ENCODE data around the gene KAZALD1.
A peak's percentile ranks its signal among the peaks of the same experiment; 100 is the strongest.

KAZALD1 gene

GRCh38 chr10:101047268-101047667 is 14.5 kb upstream of the KAZALD1 start:
- TF ChIP-seq YY1 (IDR thresholded peaks at IDR 0.05; ENCODE audit: low read depth), result no peak
- no peak for TF ChIP-seq CREB1 (IDR thresholded peaks at IDR 0.05; ENCODE audit: low read depth)
- TF ChIP-seq FOXM1 (IDR thresholded peaks at IDR 0.05; ENCODE audit: borderline replicate concordance, low read depth), result no peak
- TF ChIP-seq TAF1 (IDR thresholded peaks at IDR 0.05; ENCODE audit: low read depth), result no peak
- TF ChIP-seq, protein P1, sequence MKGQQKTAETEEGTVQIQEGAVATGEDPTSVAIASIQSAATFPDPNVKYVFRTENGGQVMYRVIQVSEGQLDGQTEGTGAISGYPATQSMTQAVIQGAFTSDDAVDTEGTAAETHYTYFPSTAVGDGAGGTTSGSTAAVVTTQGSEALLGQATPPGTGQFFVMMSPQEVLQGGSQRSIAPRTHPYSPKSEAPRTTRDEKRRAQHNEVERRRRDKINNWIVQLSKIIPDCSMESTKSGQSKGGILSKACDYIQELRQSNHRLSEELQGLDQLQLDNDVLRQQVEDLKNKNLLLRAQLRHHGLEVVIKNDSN (IDR thresholded peaks at IDR 0.05), result no peak
- TF ChIP-seq, protein P2, sequence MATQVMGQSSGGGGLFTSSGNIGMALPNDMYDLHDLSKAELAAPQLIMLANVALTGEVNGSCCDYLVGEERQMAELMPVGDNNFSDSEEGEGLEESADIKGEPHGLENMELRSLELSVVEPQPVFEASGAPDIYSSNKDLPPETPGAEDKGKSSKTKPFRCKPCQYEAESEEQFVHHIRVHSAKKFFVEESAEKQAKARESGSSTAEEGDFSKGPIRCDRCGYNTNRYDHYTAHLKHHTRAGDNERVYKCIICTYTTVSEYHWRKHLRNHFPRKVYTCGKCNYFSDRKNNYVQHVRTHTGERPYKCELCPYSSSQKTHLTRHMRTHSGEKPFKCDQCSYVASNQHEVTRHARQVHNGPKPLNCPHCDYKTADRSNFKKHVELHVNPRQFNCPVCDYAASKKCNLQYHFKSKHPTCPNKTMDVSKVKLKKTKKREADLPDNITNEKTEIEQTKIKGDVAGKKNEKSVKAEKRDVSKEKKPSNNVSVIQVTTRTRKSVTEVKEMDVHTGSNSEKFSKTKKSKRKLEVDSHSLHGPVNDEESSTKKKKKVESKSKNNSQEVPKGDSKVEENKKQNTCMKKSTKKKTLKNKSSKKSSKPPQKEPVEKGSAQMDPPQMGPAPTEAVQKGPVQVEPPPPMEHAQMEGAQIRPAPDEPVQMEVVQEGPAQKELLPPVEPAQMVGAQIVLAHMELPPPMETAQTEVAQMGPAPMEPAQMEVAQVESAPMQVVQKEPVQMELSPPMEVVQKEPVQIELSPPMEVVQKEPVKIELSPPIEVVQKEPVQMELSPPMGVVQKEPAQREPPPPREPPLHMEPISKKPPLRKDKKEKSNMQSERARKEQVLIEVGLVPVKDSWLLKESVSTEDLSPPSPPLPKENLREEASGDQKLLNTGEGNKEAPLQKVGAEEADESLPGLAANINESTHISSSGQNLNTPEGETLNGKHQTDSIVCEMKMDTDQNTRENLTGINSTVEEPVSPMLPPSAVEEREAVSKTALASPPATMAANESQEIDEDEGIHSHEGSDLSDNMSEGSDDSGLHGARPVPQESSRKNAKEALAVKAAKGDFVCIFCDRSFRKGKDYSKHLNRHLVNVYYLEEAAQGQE (IDR thresholded peaks at IDR 0.05; ENCODE audit: low read depth), result no peak
- TF ChIP-seq MAX (IDR thresholded peaks at IDR 0.05), result no peak
- no peak for TF ChIP-seq EGR1 (IDR thresholded peaks at IDR 0.05)
- TF ChIP-seq EP300 (IDR thresholded peaks at IDR 0.05; ENCODE audit: borderline replicate concordance), result no peak
- TF ChIP-seq NFIC (IDR thresholded peaks at IDR 0.05), result no peak
- TF ChIP-seq RAD21 (IDR thresholded peaks at IDR 0.05; ENCODE audit: low read depth), result no peak
- no peak for TF ChIP-seq ZBTB7A (IDR thresholded peaks at IDR 0.05; ENCODE audit: low read depth)

DNA sequence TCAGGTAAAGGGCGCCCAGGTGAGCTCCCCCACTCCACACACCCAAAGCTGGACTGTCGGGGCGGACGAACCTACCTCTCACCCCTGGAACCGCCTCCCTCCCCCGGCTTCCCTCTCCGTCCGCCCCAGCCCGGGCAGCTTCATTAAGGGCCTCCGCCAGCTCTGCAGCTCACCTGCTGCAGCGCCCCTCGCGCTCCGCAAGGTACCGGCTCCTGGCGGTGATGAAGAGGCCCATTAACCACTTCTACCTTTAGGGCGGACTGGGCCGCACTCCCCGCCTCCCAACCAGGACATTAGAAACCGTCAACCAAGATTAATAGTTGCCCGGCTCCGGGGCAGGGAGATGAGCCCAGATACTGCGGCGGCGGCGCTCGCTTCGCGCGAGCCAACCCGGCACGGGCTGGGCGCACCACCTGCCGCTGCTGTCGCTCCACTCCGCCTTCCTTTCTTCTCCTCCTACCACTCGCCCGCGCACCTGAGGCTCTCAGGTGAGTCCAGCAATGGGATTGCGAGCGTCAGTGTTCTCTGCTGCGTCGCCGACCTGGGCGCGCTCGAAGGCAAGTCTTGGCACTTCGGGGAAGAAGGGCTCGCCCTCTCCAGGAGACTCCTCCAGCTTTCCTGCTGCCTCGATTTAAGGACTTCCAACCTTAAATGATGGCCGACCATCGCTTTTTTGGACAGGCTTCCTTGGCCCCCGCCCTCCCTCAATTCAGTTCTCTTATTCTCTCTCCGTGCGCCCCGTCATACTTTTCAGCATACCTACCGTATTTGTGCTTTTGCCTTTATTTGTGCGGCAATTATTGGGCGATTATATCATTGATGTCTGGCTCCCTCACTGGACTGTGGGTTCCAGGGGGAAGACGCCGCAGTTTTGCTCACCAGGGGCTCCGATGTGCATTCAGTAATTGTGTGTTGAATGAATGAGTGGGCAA is 13.6 kb upstream of the KAZALD1 start:
- TF ChIP-seq TAF1 (IDR thresholded peaks at IDR 0.05; ENCODE audit: low read depth) (no peak), EP300 (IDR thresholded peaks at IDR 0.05; ENCODE audit: borderline replicate concordance) (no peak), FOXM1 (IDR thresholded peaks at IDR 0.05; ENCODE audit: borderline replicate concordance, low read depth) (no peak), YY1 (IDR thresholded peaks at IDR 0.05; ENCODE audit: low read depth) (no peak), TCF12 (IDR thresholded peaks at IDR 0.05; ENCODE audit: low read depth) (no peak), MAX (IDR thresholded peaks at IDR 0.05) (no peak), NFIC (IDR thresholded peaks at IDR 0.05) (no peak)
- TF ChIP-seq, protein P2 (IDR thresholded peaks at IDR 0.05; ENCODE audit: low read depth), result no peak

DNA sequence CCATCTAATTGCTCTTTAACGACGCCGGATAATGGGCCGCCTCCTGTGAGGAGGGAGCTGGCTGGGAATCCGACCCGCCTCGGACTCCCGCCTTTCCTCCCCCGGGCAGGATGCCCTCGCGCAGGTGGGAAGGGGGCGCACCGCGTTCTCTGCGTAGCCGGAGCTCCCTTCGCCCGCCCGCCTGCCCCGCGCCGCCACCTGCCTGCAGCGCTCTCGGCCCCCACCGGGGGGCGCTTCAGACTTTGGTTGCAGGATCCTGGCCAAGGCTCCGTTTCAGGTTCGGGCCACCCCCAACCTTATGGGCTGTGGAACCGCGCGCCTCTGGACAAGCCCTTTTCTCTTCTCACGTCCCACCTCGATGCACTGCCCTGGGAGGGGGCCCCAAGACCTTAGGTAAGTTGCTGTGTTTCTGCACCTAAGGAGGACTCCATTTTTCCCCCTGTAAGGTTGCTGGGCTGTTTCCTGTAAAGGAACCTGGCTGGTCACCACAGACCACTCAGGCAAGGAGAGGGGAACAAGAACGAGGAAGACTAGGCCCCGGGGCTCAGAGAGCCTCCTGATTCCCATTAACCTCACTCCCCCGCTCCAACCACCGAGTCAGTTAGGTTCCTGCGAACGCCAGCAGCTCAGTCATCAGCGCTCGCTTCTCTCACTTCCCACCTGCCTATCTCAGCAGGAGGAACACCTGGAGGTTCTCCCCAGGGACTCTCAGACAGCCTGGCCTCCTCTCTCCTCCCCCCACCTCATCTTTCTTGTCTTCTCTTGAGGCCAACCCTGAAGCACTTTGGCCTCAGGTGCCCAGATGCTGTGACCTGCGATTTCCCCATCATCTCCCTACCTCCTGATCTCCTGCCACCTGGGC is 11.3 kb upstream of the KAZALD1 start:
- TF ChIP-seq CREB1 (IDR thresholded peaks at IDR 0.05; ENCODE audit: low read depth) (no peak), CEBPB (IDR thresholded peaks at IDR 0.05) (no peak), ZBTB7A (IDR thresholded peaks at IDR 0.05; ENCODE audit: low read depth) (peak; percentile 92), MAX (IDR thresholded peaks at IDR 0.05) (peak; percentile 75), RAD21 (IDR thresholded peaks at IDR 0.05; ENCODE audit: low read depth) (peak; percentile 71), EP300 (IDR thresholded peaks at IDR 0.05; ENCODE audit: borderline replicate concordance) (no peak), YY1 (IDR thresholded peaks at IDR 0.05; ENCODE audit: low read depth) (no peak), FOXM1 (IDR thresholded peaks at IDR 0.05; ENCODE audit: borderline replicate concordance, low read depth) (no peak), NFIC (IDR thresholded peaks at IDR 0.05) (peak; percentile 52; the same call in 1 of the 2 replicates), TCF12 (IDR thresholded peaks at IDR 0.05; ENCODE audit: low read depth) (no peak)
- TF ChIP-seq, protein P2 (IDR thresholded peaks at IDR 0.05; ENCODE audit: low read depth), result no peak

GRCh38 chr10:101052285-101052684 is 9.5 kb upstream of the KAZALD1 start:
- no peak for TF ChIP-seq RAD21 (IDR thresholded peaks at IDR 0.05; ENCODE audit: low read depth)
- no peak for TF ChIP-seq TAF1 (IDR thresholded peaks at IDR 0.05; ENCODE audit: low read depth)
- TF ChIP-seq MAX (IDR thresholded peaks at IDR 0.05), result no peak
- TF ChIP-seq YY1 (IDR thresholded peaks at IDR 0.05; ENCODE audit: low read depth), result no peak
- TF ChIP-seq EGR1 (IDR thresholded peaks at IDR 0.05), result no peak
- TF ChIP-seq NFIC (IDR thresholded peaks at IDR 0.05), result no peak
- TF ChIP-seq FOXM1 (IDR thresholded peaks at IDR 0.05; ENCODE audit: borderline replicate concordance, low read depth), result no peak
- no peak for TF ChIP-seq CREB1 (IDR thresholded peaks at IDR 0.05; ENCODE audit: low read depth)
- no peak for TF ChIP-seq EP300 (IDR thresholded peaks at IDR 0.05; ENCODE audit: borderline replicate concordance)
- TF ChIP-seq, protein P1 (IDR thresholded peaks at IDR 0.05), result no peak
- no peak for TF ChIP-seq CEBPB (IDR thresholded peaks at IDR 0.05)
- no peak for TF ChIP-seq TEAD4 (IDR thresholded peaks at IDR 0.05)
- TF ChIP-seq, protein P2 (IDR thresholded peaks at IDR 0.05; ENCODE audit: low read depth), result no peak
- TF ChIP-seq TCF12 (IDR thresholded peaks at IDR 0.05; ENCODE audit: low read depth), result no peak
- TF ChIP-seq ZBTB7A (IDR thresholded peaks at IDR 0.05; ENCODE audit: low read depth), result no peak

Data from Ishikawa (cell line).